GM12891 (cell line): Measurements from ENCODE around the gene URM1.

ENCODE experiments used
- DNase-seq: peaks from one replicate; pipeline ENCODE4 v3.0.0; 2011; ENCODE audit warnings: low spot score; ENCODE audit not compliant: insufficient read length
- FAIRE-seq: peaks from 2 replicates; lab custom pipeline; 2011; peaks lifted over from hg19 to GRCh38; lab: Jason Lieb, UNC
- POLR2AphosphoS5 ChIP-seq: IDR thresholded peaks from 2 replicates; pipeline ENCODE4 v1.6.1; 2011; ENCODE audit warnings: low read depth, low read length, control low read depth
- POU2F2 ChIP-seq: IDR thresholded peaks from 2 replicates; pipeline ENCODE4 v1.6.1; 2011; ENCODE audit warnings: low read depth, mild to moderate bottlenecking, control low read depth, low read length, moderate library complexity
- TAF1 ChIP-seq: IDR thresholded peaks from 2 replicates; pipeline ENCODE4 v1.6.1; 2011; ENCODE audit warnings: low read depth, low read length, control low read depth

The URM1 gene

DNA sequence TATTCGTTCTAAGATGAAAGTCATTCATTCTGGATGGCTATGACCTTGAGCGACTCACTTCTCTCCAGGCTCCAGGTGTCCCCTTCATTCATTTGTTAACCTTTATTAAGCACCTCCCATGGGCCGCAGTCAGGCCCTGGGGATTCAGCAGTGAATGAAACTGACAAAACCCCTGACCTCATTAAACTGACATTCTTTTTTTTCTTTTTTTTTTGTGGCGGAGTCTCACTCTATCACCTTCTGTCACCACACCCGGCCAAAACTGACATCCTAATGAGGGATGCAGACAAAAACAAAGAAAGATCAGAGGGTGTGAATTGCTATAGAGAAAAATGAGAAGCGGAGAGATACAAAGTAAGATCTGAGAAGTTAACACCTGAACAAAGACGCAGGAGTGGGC, 68.1 kb downstream of the URM1 start:
- DNase-seq (no peak), FAIRE-seq (no peak)
- TF ChIP-seq TAF1 (no peak), POU2F2 (no peak), POLR2AphosphoS5 (no peak)
